ENCODE measurements around the gene FAM131A.

DNA sequence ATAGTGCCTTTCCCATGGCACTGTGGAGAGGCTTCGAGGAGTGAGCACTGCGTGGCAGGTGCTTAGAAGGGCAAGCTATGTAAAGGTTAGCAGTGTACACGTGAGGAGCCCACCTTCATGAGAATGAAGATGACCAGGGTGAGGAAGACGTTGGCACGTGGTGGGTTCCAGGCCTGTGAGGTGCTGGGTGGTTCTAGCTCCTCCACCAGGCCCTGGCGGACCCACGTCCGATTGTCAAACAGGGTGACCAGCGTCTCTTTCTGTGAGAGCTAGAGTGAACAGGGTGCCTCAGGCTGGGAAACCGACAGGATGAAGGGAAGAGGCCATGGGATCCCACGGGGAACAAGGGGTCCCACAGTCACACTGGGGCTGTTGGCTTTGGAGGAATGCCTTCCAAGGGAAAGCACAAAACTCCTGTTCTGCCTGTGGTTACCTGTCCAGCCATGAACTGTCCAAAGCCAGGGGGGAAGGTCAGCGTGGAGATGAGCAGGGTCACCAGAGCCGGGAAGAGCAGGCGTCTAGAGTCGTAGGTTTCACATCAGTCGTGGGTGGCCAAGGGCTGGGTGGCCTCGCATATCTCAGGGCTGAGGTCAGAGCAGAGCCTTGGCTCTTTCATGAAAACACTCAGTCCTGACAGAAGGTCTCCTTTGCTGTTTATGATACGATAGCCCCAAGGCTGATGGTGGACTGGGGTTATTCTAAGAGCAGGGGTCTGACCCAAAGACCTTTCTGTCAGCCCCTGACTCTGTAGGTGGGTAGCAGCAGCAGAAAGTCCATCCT is 18.1 kb downstream of the FAM131A start:
- TF ChIP-seq CTCF (IDR thresholded peaks at IDR 0.05; ENCODE audit: insufficient read depth, low read length) = no peak
- TF ChIP-seq GABPA (IDR thresholded peaks at IDR 0.05; ENCODE audit: low read depth) = no peak
- no peak for TF ChIP-seq REST (IDR thresholded peaks at IDR 0.05; ENCODE audit: insufficient replicate concordance, low read depth)
- TF ChIP-seq SPI1 (IDR thresholded peaks at IDR 0.05; ENCODE audit: borderline replicate concordance, low read depth) = no peak

Data from HL-60 (cell line).